GM12873 (cell line): ENCODE data around the gene HPS1.

Source experiments
- CTCF ChIP-seq: IDR thresholded peaks from 2 replicates; pipeline ENCODE4 v1.5.1; 2012; ENCODE audit warnings: low read depth, mild to moderate bottlenecking, moderate library complexity, low read length, control low read depth; ENCODE audit not compliant: insufficient read depth; ENCODE audit errors: missing control alignments

Gene HPS1

GRCh38 chr10:98483658-98484057 lies 36.9 kb upstream of the HPS1 start:
- TF ChIP-seq CTCF: no peak

GRCh38 chr10:98482096-98482495 lies 35.4 kb upstream of the HPS1 start:
- no peak for TF ChIP-seq CTCF

GRCh38 chr10:98481404-98481945 lies 34.7 kb upstream of the HPS1 start:
- no peak for TF ChIP-seq CTCF

GRCh38 chr10:98478430-98479222 lies 31.9 kb upstream of the HPS1 start:
- no peak for TF ChIP-seq CTCF

GRCh38 chr10:98477861-98478260 lies 31.1 kb upstream of the HPS1 start:
- TF ChIP-seq CTCF: no peak

GRCh38 chr10:98474628-98475027 lies 27.9 kb upstream of the HPS1 start:
- no peak for TF ChIP-seq CTCF

GRCh38 chr10:98472196-98472595 lies 25.5 kb upstream of the HPS1 start:
- TF ChIP-seq CTCF: no peak
